Adrenal gland (tissue), 12 donors: ENCODE data around the gene TRPC6. TPM values are rescaled to one million over a fixed set of nuclear protein-coding genes. Genes with fewer than 3 reads are reported as not detected.

Experiments
- DNase-seq, 7 donors: peaks; one replicate each; pipeline ENCODE4 v3.0.0-alpha.2; 2019 to 2020
- H3K27ac ChIP-seq, 5 donors: fragments of 200-600 bp; sonication (generic) in 4 of 5; 1 replicate in 3 of 5; 2 replicates in 2 of 5; pipeline versions ENCODE4 v1.5.1 to v1.8.0; 2016 to 2020; ENCODE audit warnings: mild to moderate bottlenecking in 1 of 5
- H3K27me3 ChIP-seq: fragments of 200-600 bp; 2 replicates; pipeline ENCODE4 v1.8.0; 2021
- H3K36me3 ChIP-seq, 2 donors: fragments of 200-600 bp; replicated peaks in 1 of 2; 1 replicate in 1 of 2; 2 replicates in 1 of 2; pipeline versions ENCODE4 v1.5.1 to v1.8.0; 2018 to 2022
- H3K4me1 ChIP-seq, 2 donors: fragments of 200-600 bp; replicated peaks in 1 of 2; 1 replicate in 1 of 2; 2 replicates in 1 of 2; pipeline versions ENCODE4 v1.5.1 to v1.8.0; 2018 to 2021
- H3K4me3 ChIP-seq, 4 donors: fragments of 200-600 bp; sonication (generic) in 3 of 4; one replicate each; pipeline ENCODE4 v1.5.1; 2016 to 2018
- H3K9me3 ChIP-seq, 3 donors: fragments of 200-600 bp; sonication (generic) in 1 of 3; replicated peaks in 1 of 3; 1 replicate in 2 of 3; 2 replicates in 1 of 3; pipeline versions ENCODE4 v1.5.1 to v1.8.0; 2016 to 2021
- POLR2A ChIP-seq, 2 donors: fragments of 450-650 bp; IDR thresholded peaks; one replicate each; pipeline ENCODE4 v1.6.1; 2017; ENCODE audit warnings: antibody characterized with exemption in 2 of 2, mild to moderate bottlenecking in 2 of 2, moderate library complexity in 1 of 2
- WGBS, 4 donors: extraction: QIAGEN DNeasy Blood & Tissue Kit in 2 of 4; methylation state at CpG; one replicate each; pipeline versions ENCODE4 v1.1.5 to v1.1.7; 2013 to 2017; 5-methylcytosine and 5-hydroxymethylcytosine counted together
- intact Hi-C, 2 donors: fragments of 100-400 bp; cut with DNase I; formaldehyde crosslinking; loops; one replicate each; pipeline versions ENCODE4 v1.14.1 to v1.15.0; 2022 to 2023
- polyA plus RNA-seq, 3 donors: library from polyadenylated mRNA; stranded (reverse); fragments of 200-250 nt in 2 of 3; fragments of 350-450 nt in 1 of 3; fragmentation: Illumina TruSeq in 1 of 3; extraction: RNeasy Lipid Tissue Mini Kit (QIAGEN cat#74804) in 1 of 3; gene quantifications; one replicate each; pipeline ENCODE4 v1.2.3, GENCODE V29; 2013 to 2014
- total RNA-seq, 9 donors: library from RNA; depleted of rRNA in 4 of 9; stranded (reverse); fragments of >200 nt in 4 of 9; fragments of 120-200 nt in 1 of 9; fragmentation: NEBNext Ultra II Directional in 1 of 9; extraction: Animal tissue kit (Norgen Biotek cat#: 25700) in 1 of 9; gene quantifications; one replicate each; pipeline versions ENCODE4 v1.1.0 to v1.2.4, GENCODE V29; 2013 to 2023
- TF ChIP-seq, protein P1 (sequence below), 6 experiments: fragments of 450-650 bp in 4 of 6; fragments of 200-600 bp in 2 of 6; sonication (generic) in 1 of 6; IDR thresholded peaks; 1 replicate in 5 of 6; 2 replicates in 1 of 6; pipeline versions ENCODE4 v1.5.1 to v1.8.0; 2016 to 2021; ENCODE audit warnings: antibody characterized with exemption in 6 of 6, mild to moderate bottlenecking in 2 of 6, moderate library complexity in 1 of 6
- donor health status: healthy with polysubstance abuse.
- donor health status: Bipolar disorder and iron deficiency.
- donor health status: DM: yes; HTN: yes; CAD: no.
- donor health status: DM: no; HTN: no; CAD: no.
- donor health status: DM: no; HTN: no; CAD: no.
- donor health status: DM: yes; HTN: yes; CAD: no.

The TRPC6 gene
- total and polyA plus RNA-seq, 12 donors = 0.24 to 2.8 (median 0.55) TPM; not detected in 1

DNA sequence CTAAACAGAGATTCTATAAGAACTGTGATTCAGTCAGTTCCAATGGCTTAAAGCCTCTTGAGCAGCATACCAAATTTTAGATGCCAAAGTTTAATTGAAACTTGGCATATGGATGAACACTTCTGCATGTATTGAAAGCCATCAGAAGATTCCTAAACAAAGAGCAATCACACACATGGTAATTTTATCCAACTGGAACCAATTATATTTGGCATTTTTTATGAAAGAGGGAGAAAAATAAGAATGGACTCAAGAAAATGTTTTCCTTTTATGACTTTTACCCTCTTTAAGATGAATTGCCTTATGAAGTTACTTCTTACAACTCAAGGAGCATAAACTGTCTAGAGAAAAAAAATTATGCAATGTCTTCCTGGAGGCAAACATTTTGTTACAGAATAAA lies 7.4 kb downstream of the TRPC6 start:
- Histone ChIP-seq H3K9me3 (no peaks in the 10 kb centered on the region), H3K4me3 (no peak overlapping the region), H3K27me3 (no peaks in the 10 kb centered on the region), H3K4me1 (no peaks in the 10 kb centered on the region), H3K36me3 (no peaks in the 10 kb centered on the region), H3K27ac (no peak overlapping the region)
- TF ChIP-seq, protein P1, sequence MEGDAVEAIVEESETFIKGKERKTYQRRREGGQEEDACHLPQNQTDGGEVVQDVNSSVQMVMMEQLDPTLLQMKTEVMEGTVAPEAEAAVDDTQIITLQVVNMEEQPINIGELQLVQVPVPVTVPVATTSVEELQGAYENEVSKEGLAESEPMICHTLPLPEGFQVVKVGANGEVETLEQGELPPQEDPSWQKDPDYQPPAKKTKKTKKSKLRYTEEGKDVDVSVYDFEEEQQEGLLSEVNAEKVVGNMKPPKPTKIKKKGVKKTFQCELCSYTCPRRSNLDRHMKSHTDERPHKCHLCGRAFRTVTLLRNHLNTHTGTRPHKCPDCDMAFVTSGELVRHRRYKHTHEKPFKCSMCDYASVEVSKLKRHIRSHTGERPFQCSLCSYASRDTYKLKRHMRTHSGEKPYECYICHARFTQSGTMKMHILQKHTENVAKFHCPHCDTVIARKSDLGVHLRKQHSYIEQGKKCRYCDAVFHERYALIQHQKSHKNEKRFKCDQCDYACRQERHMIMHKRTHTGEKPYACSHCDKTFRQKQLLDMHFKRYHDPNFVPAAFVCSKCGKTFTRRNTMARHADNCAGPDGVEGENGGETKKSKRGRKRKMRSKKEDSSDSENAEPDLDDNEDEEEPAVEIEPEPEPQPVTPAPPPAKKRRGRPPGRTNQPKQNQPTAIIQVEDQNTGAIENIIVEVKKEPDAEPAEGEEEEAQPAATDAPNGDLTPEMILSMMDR (IDR thresholded peaks at IDR 0.05) = no peak
- TF ChIP-seq POLR2A (IDR thresholded peaks at IDR 0.05) = no peak
- DNase-seq = no peak
- intact Hi-C loops = no loop called here

DNA sequence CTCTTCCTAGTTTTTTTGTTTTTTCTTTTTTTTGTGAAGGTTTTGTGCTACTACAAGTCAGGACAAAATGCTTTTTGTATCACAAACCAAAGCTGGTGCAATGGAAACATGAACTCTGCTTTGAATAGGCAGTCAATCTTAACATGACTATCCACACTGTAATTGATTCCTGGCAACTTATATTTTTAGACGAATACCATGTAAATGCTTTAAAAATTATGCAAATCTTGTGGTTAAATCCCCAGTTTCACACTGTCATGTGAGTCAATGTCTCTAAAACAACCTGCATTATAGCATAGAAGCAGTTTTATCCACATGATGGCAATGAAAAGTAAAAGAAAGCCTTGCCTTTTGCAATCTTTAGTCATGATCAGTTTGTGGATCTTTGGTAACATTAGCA lies 8.9 kb downstream of the TRPC6 start:
- no peak for TF ChIP-seq POLR2A (IDR thresholded peaks at IDR 0.05)
- TF ChIP-seq, protein P1 (IDR thresholded peaks at IDR 0.05) = no peak
- H3K27ac ChIP-seq = no peak overlapping the region
- H3K9me3 ChIP-seq = no peaks in the 10 kb centered on the region
- WGBS, 4 donors = 0 to 36% (median 26%) methylated on average over 1 of the region's 1 CpG
- intact Hi-C loops = no loop called here
- H3K27me3 ChIP-seq = no peaks in the 10 kb centered on the region
- no peaks in the 10 kb centered on the region for H3K4me1 ChIP-seq
- no peaks in the 10 kb centered on the region for H3K36me3 ChIP-seq
- no peak overlapping the region for H3K4me3 ChIP-seq
- no peak for DNase-seq

DNA sequence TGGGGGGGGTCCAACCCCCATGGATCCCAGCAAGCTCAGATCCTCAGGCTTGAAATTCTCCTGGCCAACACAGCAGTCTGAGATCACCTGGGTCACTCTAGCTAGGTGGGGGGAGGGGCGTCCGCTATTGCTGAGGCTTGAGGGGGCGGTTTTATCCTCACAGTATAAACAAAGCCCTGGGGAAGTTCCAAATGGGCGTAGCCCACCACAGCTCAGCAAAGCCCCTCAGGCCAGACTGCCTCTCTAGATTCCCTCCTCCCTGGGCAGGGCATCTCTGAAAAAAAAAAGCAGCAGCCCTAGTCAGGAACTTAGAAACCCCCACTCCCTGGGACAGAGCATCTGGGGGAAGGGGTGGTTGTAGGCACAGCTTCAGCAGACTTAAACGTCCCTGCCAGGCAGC lies 16.7 kb downstream of the TRPC6 start:
- Histone ChIP-seq H3K9me3 (no peaks in the 10 kb centered on the region), H3K27ac (no peak overlapping the region), H3K4me1 (no peaks in the 10 kb centered on the region), H3K36me3 (no peaks in the 10 kb centered on the region), H3K27me3 (no peaks in the 10 kb centered on the region), H3K4me3 (no peak overlapping the region)
- no peak for DNase-seq
- TF ChIP-seq, protein P1 (IDR thresholded peaks at IDR 0.05) = no peak
- no peak for TF ChIP-seq POLR2A (IDR thresholded peaks at IDR 0.05)
- 20 to 57% (median 40%) methylated on average over 1 to 5 of the region's 5 CpGs for WGBS, 4 donors
- intact Hi-C loops = no loop called here

DNA sequence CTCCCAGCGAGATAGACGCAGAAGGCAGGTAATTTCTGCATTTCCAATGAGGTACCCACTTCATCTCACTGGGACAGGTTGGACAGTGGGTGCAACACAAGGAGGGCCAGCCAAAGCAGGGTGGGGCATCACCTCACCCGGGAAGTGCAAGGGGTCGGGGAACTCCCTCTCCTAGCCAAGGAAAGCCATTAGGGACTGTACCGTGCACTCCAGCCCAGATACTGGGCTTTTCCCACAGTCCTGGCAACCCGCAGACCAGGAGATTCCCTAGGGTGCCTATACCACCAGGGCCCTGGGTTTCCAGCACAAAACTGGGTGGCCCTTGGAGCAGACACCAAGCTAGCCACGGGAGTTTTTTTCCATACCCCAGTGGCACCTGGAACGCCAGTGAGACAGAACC lies 17.2 kb downstream of the TRPC6 start:
- Histone ChIP-seq H3K27ac (no peak overlapping the region), H3K36me3 (no peaks in the 10 kb centered on the region), H3K4me3 (no peak overlapping the region), H3K4me1 (no peaks in the 10 kb centered on the region), H3K27me3 (no peaks in the 10 kb centered on the region), H3K9me3 (no peaks in the 10 kb centered on the region)
- DNase-seq = no peak
- no peak for TF ChIP-seq POLR2A (IDR thresholded peaks at IDR 0.05)
- TF ChIP-seq, protein P1 (IDR thresholded peaks at IDR 0.05) = no peak
- 51 to 78% (median 67%) methylated on average over 4 to 8 of the region's 8 CpGs for WGBS, 4 donors
- intact Hi-C loops = no loop called here
